Aorta (tissue), 5 donors: ENCODE data around the gene PDGFRB. TPM values are rescaled to one million over a fixed set of nuclear protein-coding genes. Genes with fewer than 3 reads are reported as not detected.

Experiments
- ATAC-seq: fragments of 200-7000 bp; cut with Tn5 transposase; one replicate; pipeline ENCODE4 v1.9.1; 2022; ENCODE audit warnings: moderate library complexity; ENCODE audit not compliant: low FRiP score
- DNase-seq, 2 donors: peaks; one replicate each; pipeline ENCODE4 v3.0.0-alpha.2; 2020
- H3K27ac ChIP-seq, 2 donors: one replicate each; pipeline ENCODE4 v1.5.1; 2013; ENCODE audit warnings: low read length in 2 of 2, mild to moderate bottlenecking in 2 of 2, moderate library complexity in 2 of 2, control low read depth in 1 of 2, inconsistent platforms in 1 of 2, low read depth in 1 of 2
- H3K27me3 ChIP-seq, 2 donors: one replicate each; pipeline ENCODE4 v1.6.1; 2013; ENCODE audit warnings: control low read depth in 1 of 2, low read length in 1 of 2, mild to moderate bottlenecking in 1 of 2, moderate library complexity in 1 of 2; ENCODE audit not compliant: insufficient read depth in 2 of 2, control insufficient read depth in 1 of 2
- H3K36me3 ChIP-seq, 2 donors: one replicate each; pipeline ENCODE4 v1.6.1; 2013; ENCODE audit warnings: control low read depth in 1 of 2, low read length in 1 of 2, mild to moderate bottlenecking in 1 of 2; ENCODE audit not compliant: insufficient read depth in 2 of 2, control insufficient read depth in 1 of 2
- H3K4me1 ChIP-seq, 2 donors: one replicate each; pipeline ENCODE4 v1.6.1; 2013; ENCODE audit warnings: low read length in 2 of 2, control low read depth in 1 of 2, mild to moderate bottlenecking in 1 of 2, moderate library complexity in 1 of 2; ENCODE audit not compliant: insufficient read depth in 2 of 2, control insufficient read depth in 1 of 2
- H3K4me3 ChIP-seq, 2 donors: one replicate each; pipeline ENCODE4 v1.5.1; 2013; ENCODE audit warnings: low read length in 2 of 2, control low read depth in 1 of 2, mild to moderate bottlenecking in 1 of 2
- H3K9me3 ChIP-seq: one replicate; pipeline ENCODE4 v1.6.1; 2013; ENCODE audit warnings: mild to moderate bottlenecking, low read length; ENCODE audit not compliant: control insufficient read depth
- WGBS, 2 donors: extraction: QIAGEN DNeasy Blood & Tissue Kit; methylation state at CpG; one replicate each; pipeline ENCODE4 v1.1.7; 2013; 5-methylcytosine and 5-hydroxymethylcytosine counted together
- intact Hi-C, 2 donors: fragments of 100-400 bp; cut with DNase I; formaldehyde crosslinking; loops; one replicate each; pipeline versions ENCODE4 v1.14.2 to v1.15.0; 2022
- polyA plus RNA-seq, 2 donors: library from polyadenylated mRNA; stranded (reverse); fragments of 200-250 nt; gene quantifications; one replicate each; pipeline ENCODE4 v1.2.3, GENCODE V29; 2013
- total RNA-seq, 2 donors: library from RNA; stranded (reverse); fragmentation: NEBNext Ultra II Directional; extraction: Animal tissue kit (Norgen Biotek cat#: 25700); gene quantifications; one replicate each; pipeline ENCODE4 v1.2.1, GENCODE V29; 2021
- donor health status: healthy with polysubstance abuse.
- donor health status: Bipolar disorder and iron deficiency.
- donor health status: DM: no; HTN: no; CAD: no.
- donor health status: DM: no; HTN: no; CAD: no.
- donor health status: DM: yes; HTN: yes; CAD: no.

The PDGFRB gene
- total and polyA plus RNA-seq, 4 donors, result 44.0 to 360 (median 285) TPM

- ATAC-seq, result no peak
- Histone ChIP-seq H3K27me3 (no peaks in the 10 kb centered on the region), H3K36me3 (no peaks in the 10 kb centered on the region), H3K9me3 (no peaks in the 10 kb centered on the region), H3K27ac (no peak overlapping the region), H3K4me3 (no peak overlapping the region), H3K4me1 (no peaks in the 10 kb centered on the region)
- no peak for DNase-seq
- WGBS, 2 donors, result 91 to 93% methylated on average over 4 of the region's 4 CpGs
- intact Hi-C loops, result no loop called here
Observed at GRCh38 chr5:150192462-150192861, 36.8 kb upstream of the PDGFRB start.

GRCh38 chr5:150190987-150191386 is 35.3 kb upstream of the PDGFRB start:
- Histone ChIP-seq H3K4me1 (no peaks in the 10 kb centered on the region), H3K27me3 (no peaks in the 10 kb centered on the region), H3K4me3 (no peak overlapping the region), H3K9me3 (no peaks in the 10 kb centered on the region), H3K36me3 (no peaks in the 10 kb centered on the region), H3K27ac (no peak overlapping the region)
- intact Hi-C loops, result no loop called here
- 66% methylated on average over 2 of the region's 2 CpGs for WGBS, 2 donors
- DNase-seq, result no peak
- no peak for ATAC-seq

DNA sequence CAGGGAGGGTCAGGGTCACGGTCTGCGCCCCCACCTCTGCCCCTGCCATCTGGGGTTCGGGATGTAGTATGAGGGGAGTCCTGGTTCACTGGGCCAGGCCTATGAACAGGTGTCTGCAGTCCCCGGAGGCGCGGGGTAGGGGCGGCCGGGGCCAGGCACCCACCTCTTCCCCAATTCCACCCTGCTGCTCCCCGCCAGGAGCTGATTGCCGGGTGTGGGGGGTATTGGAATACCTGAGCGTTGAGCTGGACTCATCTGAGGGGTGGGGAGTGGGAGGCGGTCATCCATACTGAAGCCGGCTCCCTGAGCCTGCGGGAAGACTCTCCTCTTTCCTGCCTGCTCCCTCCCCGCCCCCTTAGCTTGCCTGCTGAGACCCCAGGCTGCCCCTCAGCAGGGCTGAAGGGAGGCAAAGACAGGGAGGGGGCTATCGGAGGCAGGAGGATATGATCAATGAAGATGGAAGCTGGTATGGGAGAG is 34.9 kb upstream of the PDGFRB start:
- no peak overlapping the region for H3K4me3 ChIP-seq
- no peaks in the 10 kb centered on the region for H3K27me3 ChIP-seq
- intact Hi-C loops, result no loop called here
- DNase-seq (no peak), ATAC-seq (no peak)
- no peaks in the 10 kb centered on the region for H3K36me3 ChIP-seq
- no peak overlapping the region for H3K27ac ChIP-seq
- no peaks in the 10 kb centered on the region for H3K4me1 ChIP-seq
- H3K9me3 ChIP-seq, result no peaks in the 10 kb centered on the region
- 77 to 84% methylated on average over 16 of the region's 16 CpGs for WGBS, 2 donors

GRCh38 chr5:150189728-150190502 is 34.3 kb upstream of the PDGFRB start, which contains the start of gene SLC6A7:
Gene SLC6A7 (plus strand): TSS chr5:150190062. CDS start chr5:150190328, 266 bp downstream.
- no peaks in the 10 kb centered on the region for H3K4me1 ChIP-seq
- no peaks in the 10 kb centered on the region for H3K27me3 ChIP-seq
- intact Hi-C loops, result no loop called here
- H3K9me3 ChIP-seq, result no peaks in the 10 kb centered on the region
- no peak within 1 kb of the TSS for H3K27ac ChIP-seq
- H3K36me3 ChIP-seq, result no peaks in the 10 kb centered on the region
- no peak for DNase-seq
- no peak within 1 kb of the TSS for H3K4me3 ChIP-seq
- no peak for ATAC-seq
- 8 to 9% methylated on average over 27 to 58 of the region's 58 CpGs for WGBS, 2 donors

- intact Hi-C loops, result no loop called here
- H3K4me3 ChIP-seq, result no peak overlapping the region
- H3K27ac ChIP-seq, result no peak overlapping the region
- H3K9me3 ChIP-seq, result no peaks in the 10 kb centered on the region
- H3K4me1 ChIP-seq, result no peaks in the 10 kb centered on the region
- DNase-seq (no peak), ATAC-seq (no peak)
- H3K36me3 ChIP-seq, result no peaks in the 10 kb centered on the region
- no peaks in the 10 kb centered on the region for H3K27me3 ChIP-seq
- WGBS, 2 donors, result 91 to 93% methylated on average over 3 of the region's 3 CpGs
Observed at GRCh38 chr5:150189326-150189725, 33.7 kb upstream of the PDGFRB start.

DNA sequence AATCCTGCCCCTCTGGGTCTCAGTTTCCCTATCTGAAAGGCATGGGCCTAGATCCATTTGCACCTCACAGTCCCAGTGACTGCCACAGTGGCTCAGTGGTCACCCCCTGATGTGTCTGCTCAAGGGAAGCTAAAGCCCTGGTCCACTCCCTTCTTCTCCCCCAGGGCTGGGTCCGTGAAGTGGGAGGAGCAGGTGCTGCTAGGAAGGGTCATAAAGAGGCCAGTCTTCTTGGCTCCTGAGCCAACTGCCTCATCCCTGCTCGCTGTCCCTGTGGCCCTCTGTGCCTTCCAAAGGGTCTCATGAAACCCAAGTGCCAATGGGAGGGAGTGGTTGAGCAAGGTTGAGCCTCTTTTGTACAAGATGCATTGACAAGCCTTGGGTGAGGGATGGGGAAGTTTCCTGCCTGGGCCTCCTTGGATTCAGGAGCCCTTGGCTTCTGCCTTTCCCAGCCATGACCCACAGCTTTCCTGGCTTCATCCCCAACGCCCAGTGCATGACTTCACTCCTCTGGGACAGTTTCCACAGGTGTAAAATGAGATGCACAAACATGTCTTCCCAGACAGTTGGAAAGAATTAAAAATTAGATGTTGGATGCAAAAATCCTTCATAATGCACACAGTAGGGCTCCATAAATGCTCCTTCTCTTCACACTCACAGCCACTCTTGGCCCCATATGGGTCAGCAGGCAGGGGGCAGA is 32.6 kb upstream of the PDGFRB start:
- H3K4me3 ChIP-seq, result no peak overlapping the region
- H3K4me1 ChIP-seq, result no peaks in the 10 kb centered on the region
- intact Hi-C loops, result no loop called here
- 72 to 75% methylated on average over 3 of the region's 3 CpGs for WGBS, 2 donors
- ATAC-seq (no peak), DNase-seq (no peak)
- no peaks in the 10 kb centered on the region for H3K27me3 ChIP-seq
- H3K27ac ChIP-seq, result no peak overlapping the region
- H3K9me3 ChIP-seq, result no peaks in the 10 kb centered on the region
- H3K36me3 ChIP-seq, result no peaks in the 10 kb centered on the region

DNA sequence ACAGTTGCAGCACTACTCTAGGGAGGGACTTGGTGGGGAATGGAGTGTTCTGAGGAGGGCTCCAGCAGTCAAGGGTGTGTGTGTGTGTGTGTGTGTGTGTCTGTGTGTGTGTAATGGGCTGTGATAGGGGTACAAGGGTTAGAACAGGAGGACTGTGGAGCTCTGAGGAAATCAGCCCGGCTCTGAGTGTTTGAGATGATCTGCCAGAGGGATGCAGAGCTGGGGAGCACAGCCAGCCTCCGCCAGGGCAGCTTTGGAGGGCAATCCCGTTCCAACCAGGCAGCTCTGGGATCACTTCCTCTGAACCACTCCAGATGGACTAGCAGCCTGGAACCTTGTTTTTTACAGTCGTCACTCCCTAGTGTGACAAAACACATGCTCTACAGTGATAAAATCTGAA is 31.3 kb upstream of the PDGFRB start:
- intact Hi-C loops, result no loop called here
- H3K36me3 ChIP-seq, result no peaks in the 10 kb centered on the region
- H3K27me3 ChIP-seq, result no peaks in the 10 kb centered on the region
- no peaks in the 10 kb centered on the region for H3K4me1 ChIP-seq
- no peak for DNase-seq
- WGBS, 2 donors, result 64 to 68% methylated on average over 4 of the region's 4 CpGs
- no peak for ATAC-seq
- no peak overlapping the region for H3K27ac ChIP-seq
- H3K9me3 ChIP-seq, result no peaks in the 10 kb centered on the region
- no peak overlapping the region for H3K4me3 ChIP-seq

DNA sequence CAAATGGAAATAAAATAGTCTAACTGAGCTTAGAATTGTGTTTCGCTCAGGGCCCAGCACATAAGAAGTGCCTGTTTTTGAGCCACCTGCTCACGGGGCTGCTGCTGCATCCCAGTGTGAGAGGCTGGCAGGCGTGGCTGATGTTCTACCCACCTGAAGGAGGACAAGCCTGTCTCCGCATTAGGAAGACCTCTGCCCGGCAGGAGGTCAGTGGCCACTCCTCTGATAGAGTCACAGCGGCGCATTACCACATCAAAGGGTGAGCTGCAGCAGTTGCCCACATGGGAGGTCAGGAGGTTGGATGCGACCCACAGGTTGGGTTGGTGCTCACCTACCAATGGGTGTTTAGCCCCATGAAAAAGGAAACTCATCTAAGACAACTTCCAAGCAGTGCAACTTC is 30.5 kb upstream of the PDGFRB start:
- intact Hi-C loops, result no loop called here
- no peak for DNase-seq
- ATAC-seq, result no peak
- 96 to 98% methylated on average over 8 of the region's 8 CpGs for WGBS, 2 donors
- no peaks in the 10 kb centered on the region for H3K4me1 ChIP-seq
- H3K27ac ChIP-seq, result no peak overlapping the region
- no peaks in the 10 kb centered on the region for H3K9me3 ChIP-seq
- H3K27me3 ChIP-seq, result no peaks in the 10 kb centered on the region
- H3K36me3 ChIP-seq, result no peaks in the 10 kb centered on the region
- H3K4me3 ChIP-seq, result no peak overlapping the region
